GM04504 (cell line): ENCODE results near the gene ASTN2.
"Not testable (repeated sequence)": the region's sequence is repeated elsewhere in the genome, so short reads cannot be mapped to it uniquely, and the experiment has no call there.

Experiments used
- DNase-seq: peaks from one replicate; pipeline ENCODE4 v3.0.0-alpha.2; 2012; ENCODE audit warnings: low read depth

Gene ASTN2

GRCh38 chr9:116694785-116695291 lies 720.0 kb downstream of the ASTN2 start:
- DNase-seq = no peak

GRCh38 chr9:116693233-116693731 lies 721.6 kb downstream of the ASTN2 start:
- DNase-seq = no peak

DNA sequence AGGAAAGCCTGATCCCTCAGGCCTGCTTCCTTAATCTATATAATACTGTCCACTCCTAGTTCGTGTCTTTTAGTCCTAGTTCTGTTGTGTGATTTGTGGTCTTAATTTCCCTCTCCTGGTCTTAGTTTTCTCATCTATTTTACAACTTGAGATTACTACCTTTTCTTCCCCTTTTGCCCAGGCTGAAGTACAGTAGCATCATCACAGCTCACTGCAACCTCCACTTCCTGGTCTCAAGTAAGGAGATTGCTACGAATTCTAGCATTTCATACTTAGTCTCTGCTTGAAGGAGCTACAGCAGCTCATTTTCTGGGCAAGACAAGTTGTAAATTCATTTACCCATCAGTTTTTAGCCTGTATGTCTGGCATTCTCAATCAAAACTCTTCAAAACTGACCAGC lies 722.2 kb downstream of the ASTN2 start:
- no peak for DNase-seq

- DNase-seq = no peak
Measured at GRCh38 chr9:116691607-116692006, 723.2 kb downstream of the ASTN2 start.

DNA sequence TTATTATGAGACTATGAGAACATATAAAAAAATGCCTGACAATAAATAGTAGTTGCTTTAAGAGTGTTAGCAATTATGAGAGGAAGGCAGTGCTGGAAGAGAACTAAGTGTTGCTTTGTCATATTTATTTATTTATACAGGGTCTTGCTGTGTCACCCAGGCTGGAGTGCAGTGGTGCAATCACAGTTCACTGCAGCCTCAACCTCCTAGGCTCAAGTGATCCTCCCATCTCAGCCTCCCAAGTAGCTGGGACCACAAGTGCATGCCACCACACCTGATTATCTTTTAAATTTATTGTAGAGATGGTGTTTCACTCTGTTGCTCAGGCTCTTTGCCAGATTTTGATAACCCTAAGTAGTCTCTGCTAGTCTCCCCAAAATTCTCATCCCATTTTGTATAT lies 724.1 kb downstream of the ASTN2 start:
- DNase-seq = not testable (repeated sequence)

- DNase-seq = no peak
Measured at GRCh38 chr9:116689486-116690032, 725.3 kb downstream of the ASTN2 start.

DNA sequence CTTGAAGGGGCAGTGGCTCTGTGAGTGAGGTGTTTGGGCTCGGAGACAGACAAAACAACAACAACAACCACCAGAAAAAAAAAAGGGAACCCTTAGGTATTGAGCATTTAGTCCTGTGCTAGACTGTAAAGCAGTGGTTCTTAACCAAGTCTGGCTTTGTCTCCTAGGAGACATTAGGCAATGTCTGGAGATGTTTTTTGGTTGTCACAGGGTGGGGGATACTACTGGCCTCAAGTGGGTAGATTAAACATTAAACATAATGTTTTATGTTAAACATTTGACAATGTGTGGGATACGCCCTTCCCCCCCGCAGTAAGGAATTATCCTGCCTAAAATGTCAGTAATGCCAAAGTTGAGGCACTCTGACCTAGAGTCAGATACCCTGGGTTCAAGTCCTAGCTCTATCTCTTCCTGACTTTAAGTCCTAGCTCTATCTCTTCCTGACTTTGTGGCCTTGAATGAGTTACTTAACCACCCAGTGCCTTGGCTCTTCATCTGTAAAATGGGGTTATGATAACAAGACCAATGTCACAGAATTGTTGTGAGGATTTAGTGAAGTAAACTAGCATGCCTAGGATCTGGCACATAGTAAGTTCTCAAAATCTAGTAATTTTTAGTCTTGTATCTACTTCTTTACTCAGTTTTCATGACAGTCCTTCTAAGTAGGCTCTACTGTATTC lies 725.9 kb downstream of the ASTN2 start:
- no peak for DNase-seq

- DNase-seq = no peak
Measured at GRCh38 chr9:116687754-116688135, 727.1 kb downstream of the ASTN2 start.

GRCh38 chr9:116687074-116687753 lies 727.6 kb downstream of the ASTN2 start, which contains the start of gene TRIM32:
TSS of gene TRIM32 (plus strand) at chr9:116687305. CDS start at chr9:116697743, 10,438 bp downstream.
- DNase-seq = peak; percentile 68

GRCh38 chr9:116686693-116687073 lies 728.2 kb downstream of the ASTN2 start:
- DNase-seq = no peak

DNA sequence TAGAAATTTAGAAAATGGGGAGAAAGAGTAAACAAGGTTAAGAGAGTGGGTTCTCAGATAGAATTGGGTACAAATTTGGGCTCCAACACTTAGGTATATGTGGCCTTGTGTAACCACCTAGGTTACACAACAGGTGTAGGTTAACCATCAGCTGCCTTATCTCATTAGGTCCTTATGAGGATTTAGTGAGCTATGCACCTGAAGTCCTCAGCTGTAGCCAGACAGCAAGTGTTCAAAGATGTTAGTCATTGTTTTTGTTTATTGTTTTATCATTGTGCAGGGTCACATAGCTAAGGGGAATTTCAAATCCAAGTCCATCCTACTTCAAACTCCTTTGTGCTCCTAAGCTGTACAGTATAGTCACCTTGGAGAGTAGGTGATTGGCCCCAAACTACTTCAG lies 728.7 kb downstream of the ASTN2 start:
- DNase-seq = no peak

- DNase-seq = no peak
Measured at GRCh38 chr9:116685166-116685565, 729.7 kb downstream of the ASTN2 start.

DNA sequence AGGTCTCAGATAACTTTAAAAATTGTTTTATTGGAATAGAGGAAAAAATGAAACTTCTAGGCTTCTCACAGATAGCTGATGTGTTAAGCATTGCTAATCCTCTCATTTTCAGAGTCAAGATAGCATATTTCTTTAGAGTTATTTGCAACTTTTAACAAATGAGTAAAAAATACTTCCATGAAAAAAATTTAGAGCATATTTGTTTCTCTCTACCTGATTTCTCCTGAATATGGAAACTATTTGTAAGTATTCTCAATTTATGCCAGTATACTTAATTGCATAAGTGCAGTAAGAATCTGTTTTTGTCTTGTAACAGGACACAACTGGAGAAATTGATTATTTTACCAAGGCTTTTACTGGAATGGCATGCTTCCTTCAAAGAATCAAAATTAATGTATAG lies 731.3 kb downstream of the ASTN2 start:
- no peak for DNase-seq

DNA sequence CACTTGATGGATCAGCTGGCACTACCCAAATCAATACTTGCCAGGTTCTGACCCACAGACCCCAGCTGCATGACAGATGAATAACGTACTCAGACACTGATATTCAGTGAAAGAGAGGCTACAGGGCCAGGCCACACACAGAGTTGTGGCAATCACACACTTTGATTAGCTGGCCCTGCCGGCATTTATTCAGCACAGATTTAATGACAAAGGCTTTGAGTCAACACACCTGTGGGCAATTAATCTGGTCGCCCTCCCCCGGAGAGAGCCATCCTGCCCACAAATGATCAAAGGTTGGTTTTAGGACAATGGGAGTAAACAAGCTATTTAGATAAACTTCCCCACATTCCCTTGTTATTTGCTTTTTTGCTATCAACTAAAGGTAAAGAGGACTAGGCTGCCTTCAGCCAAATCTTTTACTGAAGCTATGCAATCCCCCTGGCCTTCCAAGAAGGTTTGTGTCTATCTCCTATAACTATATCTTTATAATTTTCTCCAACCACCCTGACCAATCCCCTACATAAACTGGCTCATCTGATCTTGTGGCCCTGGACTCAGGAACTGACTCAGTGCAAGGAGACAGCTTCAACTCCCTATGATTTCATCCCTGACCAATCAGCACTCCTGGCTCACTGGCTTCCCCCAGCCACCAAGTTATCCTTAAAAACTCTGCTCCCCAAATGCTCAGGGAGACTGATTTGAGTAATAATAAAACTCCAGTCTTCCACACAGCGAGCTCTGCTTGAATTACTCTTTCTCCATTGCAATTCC lies 740.5 kb downstream of the ASTN2 start:
- no peak for DNase-seq

DNA sequence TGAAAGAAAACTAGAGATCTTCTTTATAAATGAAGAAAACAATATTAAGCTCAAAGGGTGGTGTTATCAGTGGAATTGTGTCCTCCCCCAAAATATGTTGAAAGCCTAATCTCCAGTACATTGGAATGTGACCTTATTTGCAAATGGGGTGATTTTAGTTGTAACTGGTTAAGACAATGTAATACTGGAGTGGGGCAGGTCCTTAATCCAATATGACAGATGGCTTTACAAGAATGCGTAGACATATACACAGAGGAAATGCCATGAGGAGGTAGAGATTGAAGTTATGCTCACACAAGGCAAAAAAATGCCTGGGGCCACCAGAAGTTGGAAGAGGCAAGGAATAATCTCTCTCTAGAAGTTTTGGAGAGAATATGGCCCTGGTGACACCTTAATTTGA lies 741.5 kb downstream of the ASTN2 start:
- DNase-seq = no peak

- no peak for DNase-seq
Measured at GRCh38 chr9:116671605-116672004, 743.3 kb downstream of the ASTN2 start.

- DNase-seq = no peak
Measured at GRCh38 chr9:116668970-116669695, 745.7 kb downstream of the ASTN2 start.

GRCh38 chr9:116663581-116663980 lies 751.3 kb downstream of the ASTN2 start:
- no peak for DNase-seq

DNA sequence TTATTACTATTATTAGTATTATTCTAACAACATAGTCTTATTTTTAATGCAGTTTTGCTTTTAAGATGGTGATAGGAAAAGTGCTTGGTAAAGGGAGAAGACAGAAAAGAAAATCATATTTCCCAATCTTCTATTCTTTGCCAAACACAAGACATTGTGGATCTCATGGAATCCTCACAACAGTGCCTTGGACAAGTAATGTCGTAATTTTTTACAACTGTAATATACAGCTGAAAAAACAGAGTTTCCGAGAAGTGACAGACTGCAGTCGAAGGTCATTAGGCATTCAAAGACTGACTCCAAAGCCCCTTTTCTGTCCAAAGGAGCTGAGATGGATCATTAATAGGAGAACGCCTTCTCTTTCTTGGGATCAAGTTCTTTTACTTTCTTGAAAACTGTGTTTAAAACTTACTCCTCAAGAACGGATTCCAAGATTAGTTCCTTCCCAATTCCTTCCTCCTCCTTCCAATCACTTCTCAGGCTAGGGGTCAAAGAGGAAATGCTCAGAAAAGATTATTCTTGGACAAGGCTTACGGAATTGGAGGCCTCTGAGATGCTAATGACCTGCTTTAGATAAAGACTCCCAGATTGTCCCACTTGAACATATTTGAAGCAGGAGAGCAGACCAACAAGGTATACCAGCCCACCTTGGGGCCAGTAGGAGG lies 752.1 kb downstream of the ASTN2 start:
- DNase-seq = no peak

DNA sequence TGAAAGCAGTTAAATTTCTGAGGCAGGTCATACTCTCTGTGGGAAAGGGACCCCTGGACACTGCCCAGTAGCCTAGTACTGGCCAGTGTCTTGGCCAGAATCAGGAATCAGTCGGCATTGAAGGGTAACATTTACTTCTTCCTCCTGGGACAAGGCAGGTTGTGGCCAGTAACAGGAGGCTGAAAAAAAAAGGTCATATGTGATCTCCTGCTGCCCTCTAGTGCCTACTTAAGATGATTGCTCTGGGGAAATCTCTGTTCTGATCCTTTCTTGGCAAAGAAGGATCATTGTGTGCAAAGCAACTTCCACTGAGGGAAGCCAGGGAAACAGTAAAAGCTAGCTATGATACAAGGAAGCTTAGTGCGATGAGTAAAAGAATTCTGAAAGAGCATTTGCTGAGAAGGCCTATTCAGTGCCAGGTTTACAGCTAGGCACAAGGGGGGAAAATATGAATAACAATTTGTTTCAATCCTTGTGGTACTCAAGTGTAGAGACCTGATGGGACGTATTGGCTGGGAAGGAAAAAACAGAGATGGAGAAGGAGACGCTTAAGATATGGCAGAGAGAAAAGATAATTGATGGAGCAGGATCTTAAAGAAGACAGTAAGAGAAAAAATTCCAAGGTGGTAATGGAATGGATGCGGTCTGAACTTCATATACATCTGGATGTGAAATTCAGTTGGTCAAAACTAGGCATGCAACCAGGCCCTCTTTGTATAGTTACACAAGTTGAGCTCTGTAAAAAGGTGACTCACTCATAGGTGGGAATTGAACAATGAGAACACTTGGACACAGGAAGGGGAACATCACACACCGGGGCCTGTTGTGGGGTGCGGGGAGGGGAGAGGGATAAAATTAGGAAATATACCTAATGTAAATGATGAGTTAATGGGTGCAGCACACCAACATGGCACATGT lies 753.6 kb downstream of the ASTN2 start:
- peak; percentile 69 for DNase-seq
